Lower leg skin (tissue), 4 donors: Measurements from ENCODE around the gene KCTD8. TPM values are rescaled to one million over a fixed set of nuclear protein-coding genes. Genes with fewer than 3 reads are reported as not detected.

Source experiments
- DNase-seq, 2 donors: peaks; one replicate each; pipeline ENCODE4 v3.0.0-alpha.2; 2019; ENCODE audit warnings: low spot score in 2 of 2
- H3K4me3 ChIP-seq: fragments of 200-600 bp; sonication (generic); 2 replicates; pipeline ENCODE4 v1.5.1; 2017; ENCODE audit warnings: mild to moderate bottlenecking, low read depth; ENCODE audit not compliant: poor library complexity, severe bottlenecking
- CTCF ChIP-seq, 3 donors: fragments of 450-650 bp; IDR thresholded peaks; one replicate each; pipeline ENCODE4 v1.5.1; 2016; ENCODE audit warnings: antibody characterized with exemption in 3 of 3, mild to moderate bottlenecking in 3 of 3, moderate library complexity in 2 of 3
- POLR2A ChIP-seq, 2 donors: fragments of 450-650 bp; IDR thresholded peaks; one replicate each; pipeline ENCODE4 v1.6.1; 2016 to 2017; ENCODE audit warnings: antibody characterized with exemption in 2 of 2, mild to moderate bottlenecking in 1 of 2, moderate library complexity in 1 of 2
- WGBS, 2 donors: methylation state at CpG; one replicate each; pipeline ENCODE4 v1.1.5; 2018; 5-methylcytosine and 5-hydroxymethylcytosine counted together
- intact Hi-C: fragments of 100-400 bp; cut with DNase I; formaldehyde crosslinking; loops from one replicate; pipeline ENCODE4 v1.15.0; 2023; ENCODE audit warnings: low total_unique reads
- total RNA-seq, 4 donors: library from RNA; depleted of rRNA; stranded (reverse); fragments of >200 nt; gene quantifications; one replicate each; pipeline ENCODE4 v1.1.0, GENCODE V29; 2016

KCTD8 gene
- total RNA-seq, 4 donors from 2014 or later: 0.26 to 2.9 (median 0.36) TPM

GRCh38 chr4:44313702-44314101 lies 134.9 kb downstream of the KCTD8 start:
- WGBS, 2 donors: 68 to 88% methylated on average over 1 of the region's 1 CpG

DNA sequence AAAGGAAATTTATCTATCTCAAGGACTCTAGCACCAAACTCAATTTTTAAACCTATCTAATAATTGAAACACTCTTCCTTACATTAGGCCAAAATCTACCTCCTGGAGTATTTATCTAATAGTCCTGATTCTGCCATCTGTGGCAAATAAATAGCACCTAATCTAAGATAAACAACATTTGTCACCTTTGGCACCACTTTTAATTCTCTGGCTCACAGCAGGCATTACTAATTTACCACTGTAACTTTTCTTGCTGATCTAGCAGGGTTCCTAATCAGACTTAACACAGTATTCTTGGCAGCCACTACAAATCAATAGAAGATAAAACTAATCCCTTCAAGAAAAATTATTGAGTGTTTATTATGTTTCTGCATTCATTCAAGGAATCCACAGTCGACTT lies 161.1 kb downstream of the KCTD8 start:
- intact Hi-C loops: no loop called here
- 59 to 61% methylated on average over 1 of the region's 1 CpG for WGBS, 2 donors

More at GRCh38 chr4:44313702-44314101, 134.9 kb downstream of the KCTD8 start:
- TF ChIP-seq POLR2A (IDR thresholded peaks at IDR 0.05): no peak
- TF ChIP-seq CTCF (IDR thresholded peaks at IDR 0.05): no peak
- no peak for DNase-seq
- intact Hi-C loops: no loop called here
- H3K4me3 ChIP-seq: no peak overlapping the region

GRCh38 chr4:44279469-44279868 lies 169.1 kb downstream of the KCTD8 start:
- intact Hi-C loops: no loop called here
- WGBS, 2 donors: 41 to 44% methylated on average over 1 of the region's 1 CpG
- TF ChIP-seq POLR2A (IDR thresholded peaks at IDR 0.05) (no peak), CTCF (IDR thresholded peaks at IDR 0.05) (no peak)
- DNase-seq: no peak
- no peak overlapping the region for H3K4me3 ChIP-seq

More for the DNA sequence above, 161.1 kb downstream of the KCTD8 start:
- no peak overlapping the region for H3K4me3 ChIP-seq
- DNase-seq: no peak
- TF ChIP-seq CTCF (IDR thresholded peaks at IDR 0.05) (no peak), POLR2A (IDR thresholded peaks at IDR 0.05) (no peak)

DNA sequence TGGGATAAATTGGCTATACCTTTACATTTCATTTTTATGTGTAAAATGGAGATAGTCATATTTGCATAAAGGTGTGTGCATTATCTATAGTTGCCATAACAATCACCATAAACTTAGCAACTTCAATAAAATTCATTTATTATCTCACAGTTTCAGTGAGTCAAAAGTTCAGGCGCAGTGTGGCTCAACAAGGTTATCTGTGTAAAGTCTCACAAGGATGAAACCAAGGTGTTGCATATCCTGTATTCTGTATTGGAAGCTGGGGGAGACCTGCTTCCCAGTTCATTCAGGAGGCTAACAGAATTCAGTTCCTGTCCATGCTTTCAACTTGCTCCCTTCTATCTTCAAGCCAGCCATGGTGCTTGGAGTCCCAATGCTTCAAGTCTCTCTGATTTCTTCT lies 169.5 kb downstream of the KCTD8 start:
- 91 to 94% methylated on average over 1 of the region's 1 CpG for WGBS, 2 donors
- no peak for DNase-seq
- intact Hi-C loops: no loop called here
- no peak for TF ChIP-seq CTCF (IDR thresholded peaks at IDR 0.05)
- TF ChIP-seq POLR2A (IDR thresholded peaks at IDR 0.05): no peak
- H3K4me3 ChIP-seq: no peak overlapping the region

- no peak for DNase-seq
- intact Hi-C loops: no loop called here
- 62 to 69% methylated on average over 2 of the region's 2 CpGs for WGBS, 2 donors
- TF ChIP-seq POLR2A (IDR thresholded peaks at IDR 0.05) (no peak), CTCF (IDR thresholded peaks at IDR 0.05) (no peak)
- H3K4me3 ChIP-seq: no peak overlapping the region
Observed at GRCh38 chr4:44257461-44257860, 191.1 kb downstream of the KCTD8 start.

- DNase-seq: no peak
- intact Hi-C loops: no loop called here
- 73 to 77% methylated on average over 2 of the region's 2 CpGs for WGBS, 2 donors
- TF ChIP-seq CTCF (IDR thresholded peaks at IDR 0.05): no peak
- no peak for TF ChIP-seq POLR2A (IDR thresholded peaks at IDR 0.05)
- no peak overlapping the region for H3K4me3 ChIP-seq
Observed at GRCh38 chr4:44256414-44256813, 192.2 kb downstream of the KCTD8 start.
